Activated CD4-positive, alpha-beta T cell treated with anti-CD3 and anti-CD28 coated beads for 1 hour (primary cell): Measurements from ENCODE around the gene CELA3B.
"Not testable (repeated sequence)": the region's sequence is repeated elsewhere in the genome, so short reads cannot be mapped to it uniquely, and the experiment has no call there.

ENCODE experiments used
- DNase-seq: peaks from one replicate; pipeline ENCODE4 v3.0.0-alpha.2; 2020

CELA3B gene

GRCh38 chr1:21980515-21981220, 3.8 kb downstream of the CELA3B start:
- not testable (repeated sequence) for DNase-seq

GRCh38 chr1:21981253-21981652, 4.4 kb downstream of the CELA3B start:
- not testable (repeated sequence) for DNase-seq

- not testable (repeated sequence) for DNase-seq
These were observed 5.3 kb downstream of the CELA3B start for GRCh38 chr1:21982122-21982521.

- not testable (repeated sequence) for DNase-seq
These were observed 6.7 kb downstream of the CELA3B start for GRCh38 chr1:21983539-21983938.

GRCh38 chr1:21985893-21986292, 9.1 kb downstream of the CELA3B start:
- DNase-seq: not testable (repeated sequence)

DNA sequence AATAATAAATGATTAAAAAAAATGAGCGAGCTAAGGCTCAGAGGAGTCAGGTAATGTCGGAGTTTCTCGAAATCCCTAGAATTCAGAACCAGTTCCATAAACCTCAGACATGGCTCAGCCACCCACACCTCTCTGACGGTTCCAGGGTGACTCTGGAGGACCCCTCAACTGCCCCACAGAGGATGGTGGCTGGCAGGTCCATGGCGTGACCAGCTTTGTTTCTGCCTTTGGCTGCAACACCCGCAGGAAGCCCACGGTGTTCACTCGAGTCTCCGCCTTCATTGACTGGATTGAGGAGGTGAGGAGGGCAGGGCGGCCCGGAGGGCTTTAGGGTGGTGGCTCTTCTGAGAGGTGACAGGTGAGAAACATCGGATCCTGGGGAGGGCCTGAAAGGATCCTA, 9.6 kb downstream of the CELA3B start:
- not testable (repeated sequence) for DNase-seq

- not testable (repeated sequence) for DNase-seq
These were observed 13.0 kb downstream of the CELA3B start for GRCh38 chr1:21989672-21990393.

- DNase-seq: not testable (repeated sequence)
These were observed 15.4 kb downstream of the CELA3B start for GRCh38 chr1:21992186-21992585.

DNA sequence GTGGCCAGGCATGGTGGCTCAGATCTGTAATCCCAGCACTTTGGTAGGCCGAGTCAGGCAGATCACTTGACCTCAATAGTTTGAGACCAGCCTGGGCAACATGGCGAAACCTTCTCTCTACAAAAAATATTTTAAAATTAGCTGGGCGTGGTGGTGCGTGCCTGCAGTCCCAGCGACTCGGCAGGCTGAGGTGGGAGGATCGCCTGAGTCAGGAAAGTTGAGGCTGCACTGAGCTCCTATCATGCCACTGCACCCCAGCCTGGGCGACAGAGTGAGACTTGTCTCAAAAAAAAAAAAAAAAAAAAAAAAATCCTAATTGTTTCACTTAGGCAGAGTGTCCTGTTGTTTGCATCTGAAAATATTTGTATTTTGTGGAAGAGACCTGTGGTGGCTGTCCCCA, 17.9 kb downstream of the CELA3B start:
- not testable (repeated sequence) for DNase-seq

- not testable (repeated sequence) for DNase-seq
These were observed 19.8 kb downstream of the CELA3B start for GRCh38 chr1:21996663-21996970.

DNA sequence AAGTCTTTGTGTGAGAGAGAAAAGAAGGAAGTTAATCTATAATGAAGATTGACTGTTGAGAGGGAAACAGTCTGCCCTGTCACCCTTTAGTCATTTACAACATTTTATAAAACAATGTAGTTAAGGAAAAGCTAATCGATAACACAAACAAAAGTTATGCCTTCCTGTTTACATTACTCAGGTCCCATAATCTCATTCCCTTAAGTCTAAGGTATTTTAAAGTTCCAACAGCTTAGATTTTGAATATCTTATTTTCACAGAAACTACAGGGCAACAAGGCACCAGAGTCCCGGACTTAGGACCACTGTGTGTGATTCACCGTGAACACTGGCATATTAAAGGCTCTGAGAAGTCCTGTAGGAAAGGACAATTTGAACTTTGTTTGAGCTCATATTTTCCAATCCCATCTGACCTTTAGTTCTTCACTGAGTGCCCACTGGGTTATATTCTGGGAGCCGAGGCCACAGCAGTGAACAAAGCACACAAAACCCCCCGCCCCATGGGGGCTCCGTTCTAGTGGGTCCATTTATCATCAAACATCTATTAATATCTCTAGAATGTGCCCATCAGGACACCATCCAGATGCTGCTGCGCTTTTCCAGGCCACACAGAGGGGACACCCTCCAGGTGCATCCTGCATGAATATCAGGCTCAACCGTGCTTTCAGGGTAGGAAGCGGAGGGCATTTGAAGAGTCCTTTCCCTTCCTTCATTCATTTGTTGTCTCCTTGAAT, 21.2 kb downstream of the CELA3B start:
- DNase-seq: not testable (repeated sequence)

GRCh38 chr1:21998624-21999294, 21.9 kb downstream of the CELA3B start:
- DNase-seq: not testable (repeated sequence)

- DNase-seq: not testable (repeated sequence)
These were observed 22.8 kb downstream of the CELA3B start for GRCh38 chr1:21999645-22000044.

DNA sequence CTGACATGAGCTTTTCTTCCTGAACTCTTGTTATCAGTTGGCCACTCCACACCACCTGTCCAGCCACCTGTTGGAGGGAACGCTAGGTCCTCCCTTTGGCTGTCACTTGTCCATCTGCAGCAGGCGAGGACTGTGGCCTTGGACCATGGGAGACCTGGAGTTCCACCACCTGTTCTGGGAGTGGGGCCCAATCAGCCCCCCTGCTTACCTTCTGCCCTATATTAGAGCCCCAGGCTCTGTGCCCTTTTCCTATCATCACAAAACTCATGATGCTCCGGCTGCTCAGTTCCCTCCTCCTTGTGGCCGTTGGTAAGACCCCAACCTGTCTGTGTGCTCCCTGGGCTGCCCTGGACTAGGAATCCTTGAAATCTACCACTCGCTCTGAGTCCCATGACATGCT, 24.6 kb downstream of the CELA3B start, which contains the start of gene CELA3A:
TSS of gene CELA3A (plus strand) at position 249 of the 400 bp plus-strand sequence. CDS start at position 267, 18 bp downstream.
- DNase-seq: no peak

- not testable (repeated sequence) for DNase-seq
These were observed 25.6 kb downstream of the CELA3B start for GRCh38 chr1:22002461-22002860.

DNA sequence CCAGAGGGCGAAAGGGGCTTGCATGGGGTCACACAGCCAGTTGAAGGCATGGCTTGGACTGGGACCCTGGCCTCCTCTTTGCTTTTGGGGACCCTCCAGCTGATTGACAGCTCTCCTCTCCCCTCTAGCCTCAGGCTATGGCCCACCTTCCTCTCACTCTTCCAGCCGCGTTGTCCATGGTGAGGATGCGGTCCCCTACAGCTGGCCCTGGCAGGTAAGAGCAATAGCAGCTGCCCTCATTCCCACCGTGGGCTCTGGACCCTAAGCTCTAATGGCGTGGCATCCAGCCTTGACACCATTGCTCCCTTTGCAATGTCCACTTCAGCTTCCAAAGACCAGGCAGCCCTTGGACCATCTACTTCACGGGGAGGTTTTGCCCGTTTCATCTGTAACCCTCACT, 26.1 kb downstream of the CELA3B start:
- not testable (repeated sequence) for DNase-seq

DNA sequence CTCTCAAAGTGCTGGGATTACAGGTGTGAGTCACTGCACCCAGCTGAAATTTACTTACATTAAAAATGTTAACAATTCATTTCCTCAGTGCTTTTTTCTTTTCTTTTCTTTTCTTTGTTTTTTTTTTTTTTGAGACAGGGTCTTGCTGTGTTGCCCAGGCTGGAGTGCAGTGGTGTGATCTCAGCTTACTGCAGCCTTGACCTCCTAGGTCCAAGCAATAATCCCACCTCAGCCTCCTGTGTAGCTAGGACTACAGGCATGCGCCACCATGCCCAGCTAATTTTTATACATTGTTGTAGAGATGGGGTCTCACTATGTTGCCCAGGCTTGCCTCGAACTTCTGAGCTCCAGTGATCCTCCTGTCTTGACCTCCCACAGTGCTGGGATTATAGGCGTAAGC, 27.1 kb downstream of the CELA3B start:
- DNase-seq: not testable (repeated sequence)

DNA sequence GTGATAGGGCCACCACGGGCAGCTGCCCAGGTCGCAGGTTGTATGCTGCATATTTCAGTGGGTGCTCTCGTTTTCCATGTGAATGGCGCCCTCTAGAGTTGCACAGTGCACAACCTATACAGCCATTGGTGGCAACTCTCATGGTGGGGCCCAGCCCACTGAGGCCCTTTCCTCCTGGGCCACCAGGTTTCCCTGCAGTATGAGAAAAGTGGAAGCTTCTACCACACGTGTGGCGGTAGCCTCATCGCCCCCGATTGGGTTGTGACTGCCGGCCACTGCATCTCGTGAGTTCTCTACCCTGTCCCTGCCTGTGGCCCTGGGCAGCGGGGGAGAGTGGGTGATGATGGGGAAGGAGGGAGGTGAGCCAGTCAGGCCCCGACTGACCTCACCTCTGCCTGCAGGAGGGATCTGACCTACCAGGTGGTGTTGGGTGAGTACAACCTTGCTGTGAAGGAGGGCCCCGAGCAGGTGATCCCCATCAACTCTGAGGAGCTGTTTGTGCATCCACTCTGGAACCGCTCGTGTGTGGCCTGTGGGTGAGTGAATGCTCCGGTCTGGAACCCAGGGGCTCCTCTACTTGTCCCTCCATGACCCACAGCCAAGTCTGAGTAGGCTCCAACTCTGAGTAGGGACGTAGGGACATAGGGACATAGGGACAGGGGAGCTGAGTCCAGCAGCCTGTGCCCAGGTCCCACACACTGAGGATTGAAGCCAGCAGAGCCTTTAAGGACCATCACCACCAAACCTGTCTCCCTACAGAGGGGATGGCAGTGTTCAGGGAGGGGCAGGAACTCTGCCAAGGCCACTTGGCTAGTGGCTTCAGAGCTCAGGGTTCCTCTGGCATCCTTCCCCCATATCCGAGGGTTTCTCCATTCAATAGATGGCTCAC, 28.7 kb downstream of the CELA3B start:
- DNase-seq: not testable (repeated sequence)

DNA sequence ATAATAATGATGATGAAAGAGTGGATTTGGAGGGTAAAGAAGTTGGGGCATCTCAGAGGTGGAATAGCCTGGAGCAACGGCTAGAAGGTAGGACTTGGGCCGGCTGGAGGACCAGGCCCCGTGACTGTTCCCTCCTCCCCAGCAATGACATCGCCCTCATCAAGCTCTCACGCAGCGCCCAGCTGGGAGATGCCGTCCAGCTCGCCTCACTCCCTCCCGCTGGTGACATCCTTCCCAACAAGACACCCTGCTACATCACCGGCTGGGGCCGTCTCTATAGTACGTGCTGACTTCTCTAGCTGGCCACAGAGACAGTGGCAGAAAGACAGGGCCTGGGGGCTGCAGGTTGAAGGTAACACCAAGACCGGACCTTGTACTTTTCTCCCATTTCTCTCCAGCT, 29.9 kb downstream of the CELA3B start:
- not testable (repeated sequence) for DNase-seq

- not testable (repeated sequence) for DNase-seq
These were observed 30.4 kb downstream of the CELA3B start for GRCh38 chr1:22007262-22007661.

DNA sequence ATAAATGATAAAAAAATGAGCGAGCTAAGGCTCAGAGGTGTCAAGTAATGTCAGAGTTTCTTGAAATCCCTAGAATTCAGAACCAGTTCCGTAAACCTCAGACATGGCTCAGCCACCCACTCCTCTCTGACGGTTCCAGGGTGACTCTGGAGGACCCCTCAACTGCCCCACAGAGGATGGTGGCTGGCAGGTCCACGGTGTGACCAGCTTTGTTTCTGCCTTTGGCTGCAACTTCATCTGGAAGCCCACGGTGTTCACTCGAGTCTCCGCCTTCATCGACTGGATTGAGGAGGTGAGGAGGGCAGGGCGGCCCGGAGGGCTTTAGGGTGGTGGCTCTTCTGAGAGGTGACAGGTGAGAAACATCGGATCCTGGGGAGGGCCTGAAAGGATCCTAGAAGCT, 32.7 kb downstream of the CELA3B start:
- not testable (repeated sequence) for DNase-seq

GRCh38 chr1:22012752-22013151, 35.9 kb downstream of the CELA3B start:
- DNase-seq: not testable (repeated sequence)
